GM19240 (cell line): Measurements from ENCODE around the gene KRTAP10-10.
"Not testable (repeated sequence)": the region's sequence is repeated elsewhere in the genome, so short reads cannot be mapped to it uniquely, and the experiment has no call there.

Source experiments
- DNase-seq: peaks from one replicate; pipeline ENCODE4 v3.0.0; 2011; ENCODE audit warnings: low spot score; ENCODE audit not compliant: insufficient read length

Gene KRTAP10-10

GRCh38 chr21:44626262-44626661, 10.9 kb upstream of the KRTAP10-10 start:
- no peak for DNase-seq

GRCh38 chr21:44626673-44627143, 10.4 kb upstream of the KRTAP10-10 start, which contains the start of gene KRTAP10-9:
KRTAP10-9 (plus strand) TSS chr21:44627093; CDS start chr21:44627172, 79 bp downstream.
- DNase-seq = no peak

- DNase-seq = not testable (repeated sequence)
Measured at GRCh38 chr21:44627181-44627822, 9.9 kb upstream of the KRTAP10-10 start.

DNA sequence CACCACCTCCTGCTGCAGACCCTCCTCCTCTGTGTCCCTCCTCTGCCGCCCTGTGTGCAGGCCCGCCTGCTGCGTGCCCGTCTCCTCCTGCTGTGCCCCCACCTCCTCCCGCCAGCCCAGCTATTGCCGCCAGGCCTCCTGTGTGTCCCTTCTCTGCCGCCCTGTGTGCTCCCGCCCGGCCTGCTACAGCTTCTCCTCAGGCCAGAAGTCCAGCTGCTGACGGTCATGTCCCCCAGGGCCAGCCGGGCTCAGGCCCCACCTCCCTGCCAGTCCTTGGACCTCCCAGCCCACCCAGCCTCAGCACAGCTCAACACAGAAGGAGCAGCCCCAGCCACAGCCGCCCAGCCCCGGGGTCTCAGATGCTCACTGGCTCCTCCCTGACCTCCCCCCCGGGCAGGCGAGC, 9.3 kb upstream of the KRTAP10-10 start:
- not testable (repeated sequence) for DNase-seq

- no peak for DNase-seq
Measured at GRCh38 chr21:44628707-44629391, 8.3 kb upstream of the KRTAP10-10 start.

DNA sequence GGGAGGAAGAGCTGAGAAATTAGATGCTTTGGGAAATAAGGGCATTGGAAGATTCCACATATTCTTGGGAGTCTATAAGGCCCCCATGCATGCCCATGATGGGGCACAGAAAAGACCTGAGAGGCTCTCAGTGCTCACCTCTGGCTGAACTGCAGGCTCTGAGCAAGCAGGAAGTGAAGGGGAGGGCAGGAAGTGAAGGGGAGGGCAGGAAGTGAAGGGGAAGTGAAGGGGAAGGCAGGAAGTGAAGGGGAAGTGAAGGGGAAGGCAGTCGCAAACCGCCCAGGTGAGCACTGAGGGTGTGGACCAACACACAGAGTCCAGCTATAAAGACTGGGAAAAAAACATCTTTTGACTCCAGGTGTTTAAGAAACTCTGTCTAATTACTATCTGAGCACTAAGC, 6.7 kb upstream of the KRTAP10-10 start:
- DNase-seq = no peak

GRCh38 chr21:44632067-44632466, 5.1 kb upstream of the KRTAP10-10 start:
- no peak for DNase-seq

- DNase-seq = no peak
Measured at GRCh38 chr21:44636209-44637017, 743 bp upstream of the KRTAP10-10 start.

DNA sequence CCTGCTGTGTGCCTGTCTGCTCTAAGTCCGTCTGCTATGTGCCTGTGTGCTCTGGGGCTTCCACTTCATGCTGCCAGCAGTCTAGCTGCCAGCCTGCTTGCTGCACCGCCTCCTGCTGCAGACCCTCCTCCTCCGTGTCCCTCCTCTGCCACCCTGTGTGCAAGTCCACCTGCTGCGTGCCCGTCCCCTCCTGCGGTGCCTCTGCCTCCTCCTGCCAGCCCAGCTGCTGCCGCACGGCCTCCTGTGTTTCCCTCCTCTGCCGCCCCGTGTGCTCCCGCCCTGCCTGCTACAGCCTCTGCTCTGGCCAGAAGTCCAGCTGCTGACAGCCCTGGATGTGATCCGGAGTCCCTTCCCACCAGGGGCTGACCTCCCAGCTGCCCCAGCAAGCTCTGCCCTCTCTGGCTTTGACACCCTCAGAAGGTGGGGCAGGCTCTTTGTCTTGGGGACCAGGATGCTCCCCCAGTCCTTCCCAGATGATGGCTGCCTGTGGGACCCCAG, 744 bp downstream of the KRTAP10-10 start:
- DNase-seq = not testable (repeated sequence)

- not testable (repeated sequence) for DNase-seq
Measured at GRCh38 chr21:44638506-44639330, 1.6 kb downstream of the KRTAP10-10 start.

GRCh38 chr21:44639331-44639655, 2.1 kb downstream of the KRTAP10-10 start:
- no peak for DNase-seq

DNA sequence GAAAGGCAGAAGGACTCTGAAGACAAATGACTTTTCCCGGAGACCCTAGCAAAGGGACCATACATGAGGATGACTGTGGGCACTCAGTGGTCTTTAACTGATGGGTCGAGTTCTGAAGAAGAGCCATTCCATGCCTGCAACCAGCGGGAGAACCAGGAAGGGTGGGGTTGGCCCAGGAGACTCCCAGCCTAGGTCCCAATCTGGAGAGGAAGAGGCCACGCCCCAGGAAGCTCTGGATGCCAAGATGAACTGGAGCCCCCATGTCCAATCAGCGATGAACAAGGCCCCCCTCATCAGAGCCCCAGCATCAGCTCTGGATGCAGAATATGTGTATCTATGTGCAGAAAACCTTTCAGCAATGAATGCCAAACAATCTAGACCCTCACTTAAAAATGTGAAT, 3.6 kb downstream of the KRTAP10-10 start:
- no peak for DNase-seq

DNA sequence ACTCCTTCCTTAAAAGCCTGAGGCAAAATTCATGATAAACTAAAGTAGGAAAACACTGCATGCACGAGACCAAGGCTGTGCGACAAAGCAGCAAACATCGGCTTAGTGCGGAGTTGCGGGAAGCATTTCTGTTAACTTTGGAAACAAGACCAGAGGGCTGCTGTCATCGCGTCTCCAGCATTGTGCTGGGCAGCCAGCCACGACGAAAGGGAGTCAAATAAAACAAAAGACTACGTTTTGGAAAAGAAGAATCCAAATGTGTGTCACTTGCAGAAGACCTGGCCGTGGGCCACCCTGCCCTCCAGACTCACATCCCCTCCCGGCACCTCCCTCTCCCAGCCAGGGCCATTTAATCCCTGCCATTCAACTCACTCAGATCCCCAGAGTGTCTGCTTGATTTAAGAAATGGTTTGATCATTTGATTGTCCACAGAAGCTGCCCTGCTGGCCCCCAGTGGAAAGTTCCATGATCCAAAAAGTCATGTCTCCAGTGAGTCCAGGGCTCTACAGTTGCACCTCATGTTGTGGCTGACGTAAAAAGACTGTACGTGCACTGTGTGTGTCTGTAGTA, 6.7 kb downstream of the KRTAP10-10 start:
- no peak for DNase-seq

- no peak for DNase-seq
Measured at GRCh38 chr21:44644878-44645277, 7.7 kb downstream of the KRTAP10-10 start.

- DNase-seq = not testable (repeated sequence)
Measured at GRCh38 chr21:44646366-44647221, 9.4 kb downstream of the KRTAP10-10 start, which contains the start of gene KRTAP10-11. KRTAP10-11 (plus strand) TSS chr21:44646414; CDS start chr21:44646459, 45 bp downstream.

GRCh38 chr21:44647222-44647552, 10.0 kb downstream of the KRTAP10-10 start:
- DNase-seq = no peak

DNA sequence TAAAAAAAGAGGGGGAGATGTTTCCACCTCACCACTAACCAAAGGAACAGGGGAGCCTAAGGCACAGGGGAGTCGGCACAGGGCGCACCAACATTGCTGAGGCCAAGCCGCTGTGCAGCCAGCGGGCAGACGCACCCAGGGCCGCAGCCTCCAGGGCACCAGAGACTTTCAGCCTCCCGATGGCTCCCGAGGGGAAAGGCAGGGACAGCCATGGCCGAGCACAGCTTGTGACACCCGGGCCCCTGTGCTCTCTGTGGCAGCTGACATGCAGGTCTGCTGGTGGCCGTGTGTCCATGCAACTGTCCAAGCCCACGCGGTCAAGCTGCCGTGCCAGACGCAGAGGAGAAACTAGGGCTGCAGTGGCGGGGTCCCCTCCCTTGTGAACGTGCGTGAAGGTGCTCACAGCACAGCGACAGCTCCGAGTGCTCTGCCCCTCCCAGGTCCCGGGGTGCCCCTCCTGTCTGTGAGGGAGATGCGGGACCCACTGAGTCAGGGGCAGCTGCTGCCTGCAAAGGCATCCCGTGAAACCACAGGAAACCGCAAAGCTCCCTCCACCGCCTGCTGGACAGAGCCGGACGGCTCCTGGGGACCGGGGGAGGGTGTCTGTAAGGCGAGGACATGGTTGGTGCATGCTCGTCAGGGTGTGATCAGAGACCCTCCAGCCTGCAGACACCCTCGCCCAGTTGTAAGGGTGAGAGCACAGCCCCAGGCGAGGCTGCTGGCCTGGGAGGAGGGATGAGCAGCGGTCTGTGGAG, 11.6 kb downstream of the KRTAP10-10 start:
- DNase-seq = no peak

DNA sequence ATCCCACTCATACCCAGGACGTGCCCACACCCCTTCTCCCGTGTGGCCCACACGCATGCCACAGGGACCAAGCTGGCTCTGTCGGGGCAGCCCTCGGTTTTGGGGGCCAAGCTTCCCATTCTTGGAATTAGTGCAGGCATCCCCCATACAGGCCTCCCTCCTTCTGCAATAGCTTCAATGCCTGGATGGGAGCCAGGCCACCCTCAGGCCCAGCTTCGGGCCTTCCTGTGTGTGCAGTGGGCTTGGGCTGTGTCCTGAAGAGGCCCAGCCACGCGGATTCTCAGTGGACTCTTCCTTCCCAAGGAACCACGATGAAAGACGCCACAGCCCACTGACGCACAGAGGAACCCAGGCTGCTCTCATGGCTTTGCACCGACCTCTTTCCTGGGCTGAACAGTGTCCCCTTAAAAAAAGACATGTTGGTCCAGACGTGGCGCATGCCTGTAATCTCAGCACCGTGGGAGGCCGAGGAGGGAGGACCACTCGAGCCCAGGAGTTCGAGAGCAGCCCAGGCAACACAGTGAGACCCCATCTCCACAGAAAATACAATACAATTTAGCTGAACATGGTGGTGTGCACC, 12.5 kb downstream of the KRTAP10-10 start:
- no peak for DNase-seq
